NCI-H2171 (cell line): ENCODE measurements around the gene MYL7.
A peak's percentile ranks its signal among the peaks of the same experiment; 100 is the strongest.

Experiments used
- DNase-seq: peaks from one replicate; lab custom pipeline; 2025; lab: John Stamatoyannopoulos, UW

MYL7 gene

DNA sequence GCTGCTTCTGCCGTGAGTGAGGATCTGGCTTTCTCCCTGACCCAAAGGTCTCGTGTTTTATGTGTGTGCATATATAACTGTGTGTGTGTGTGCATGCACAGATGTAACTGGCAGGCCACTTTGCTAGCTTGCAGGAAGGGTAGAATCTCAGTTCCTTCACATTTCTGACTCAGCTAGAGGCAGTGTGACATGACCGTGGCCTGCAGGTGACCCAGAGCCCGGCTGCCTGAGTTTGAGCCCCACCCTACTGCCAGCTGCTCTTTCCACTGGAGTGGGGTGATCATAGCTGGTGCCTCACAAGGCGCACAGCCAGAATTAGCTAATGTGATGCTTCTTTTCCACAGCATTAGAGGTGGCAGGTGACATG, 9.3 kb upstream of the MYL7 start:
- peak; percentile 39 for DNase-seq

DNA sequence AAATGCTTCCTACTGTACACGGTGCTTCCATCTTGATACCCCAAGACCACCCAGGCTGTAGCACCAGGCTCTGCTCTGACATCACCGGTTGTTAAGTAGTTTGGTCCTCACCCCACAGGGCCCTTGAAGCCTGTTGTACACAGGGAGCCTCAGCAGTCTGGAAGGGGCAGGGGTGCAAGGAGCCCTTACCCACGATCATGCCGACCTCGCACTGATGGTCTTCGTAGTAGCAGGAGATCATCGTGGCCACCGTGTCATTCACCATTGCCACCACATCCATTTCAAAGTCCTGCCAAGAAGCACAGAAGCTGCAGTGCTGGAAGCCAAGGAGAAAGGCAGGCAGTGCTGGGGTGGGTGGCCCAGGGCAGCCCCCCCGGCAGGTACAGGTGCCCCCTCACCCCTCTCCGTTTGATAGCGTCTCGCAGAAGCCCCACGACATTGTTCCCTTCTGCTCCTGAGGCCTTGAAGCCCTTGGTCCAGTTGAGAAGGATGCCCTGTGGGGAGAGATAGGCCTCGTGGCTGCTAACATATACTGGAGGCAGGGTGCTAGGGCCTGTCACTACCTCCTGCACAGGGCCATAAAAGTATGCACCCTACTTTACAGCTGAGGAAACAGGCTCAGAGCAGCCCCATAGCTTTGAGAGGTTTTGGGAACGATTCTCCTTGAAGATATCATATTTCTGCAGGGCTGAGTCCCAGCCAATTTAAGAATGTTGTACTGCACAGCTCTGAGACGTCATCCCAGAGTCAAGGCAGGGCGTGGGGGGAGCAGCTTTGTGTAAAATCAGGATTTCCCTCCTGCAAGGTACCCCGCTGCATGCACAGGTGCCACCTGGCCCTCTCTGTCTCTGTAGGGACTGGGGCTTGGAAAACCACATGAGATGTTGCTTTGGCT, 8.7 kb upstream of the MYL7 start:
- peak; percentile 60 for DNase-seq

DNA sequence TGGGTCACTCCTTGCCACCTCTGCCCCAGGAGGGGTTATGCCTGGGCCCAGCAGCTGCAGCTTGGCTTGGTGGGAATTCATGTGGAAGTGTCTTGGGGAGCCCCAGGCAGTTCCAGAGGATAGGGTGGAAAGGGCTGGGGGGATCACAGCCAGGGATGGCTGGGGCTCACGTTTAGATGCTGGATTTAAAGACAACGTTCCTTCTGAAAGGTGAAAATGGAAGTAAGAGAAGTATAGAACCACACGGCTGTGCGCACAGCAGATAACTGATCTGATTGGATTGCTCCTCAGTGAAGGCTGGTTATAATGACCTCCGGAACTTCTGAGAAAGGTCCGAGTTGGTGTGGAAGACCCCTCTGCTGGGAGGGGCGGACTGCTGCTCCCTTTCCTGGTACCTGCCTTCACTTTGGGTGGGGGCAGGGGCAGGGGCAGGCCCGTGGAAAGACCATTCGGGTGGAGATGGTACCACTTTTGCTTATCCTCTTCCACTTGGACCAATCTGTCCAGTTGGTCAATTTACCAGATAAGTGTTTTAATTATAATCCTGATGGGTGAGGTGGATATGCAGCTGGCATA, 7.9 kb upstream of the MYL7 start:
- no peak for DNase-seq

DNA sequence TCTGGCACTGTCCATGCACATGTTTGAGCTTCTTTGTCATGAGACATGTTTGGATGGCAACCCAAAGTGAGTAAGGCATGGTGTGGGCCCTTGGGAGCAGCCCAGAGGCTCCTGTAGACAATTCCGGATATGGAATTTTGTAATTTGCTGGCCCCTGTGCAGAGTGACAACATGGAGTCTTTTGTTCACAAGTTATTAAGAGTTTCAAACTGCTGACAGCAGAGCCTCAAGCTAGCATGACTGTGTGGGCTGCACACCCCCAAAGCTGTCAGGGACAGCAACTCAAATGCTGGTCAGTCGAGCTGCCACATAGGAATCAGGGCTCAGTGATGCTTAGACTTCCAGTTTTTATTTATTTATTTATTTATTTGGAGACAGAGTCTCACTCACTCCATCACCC, 7.0 kb upstream of the MYL7 start:
- no peak for DNase-seq

DNA sequence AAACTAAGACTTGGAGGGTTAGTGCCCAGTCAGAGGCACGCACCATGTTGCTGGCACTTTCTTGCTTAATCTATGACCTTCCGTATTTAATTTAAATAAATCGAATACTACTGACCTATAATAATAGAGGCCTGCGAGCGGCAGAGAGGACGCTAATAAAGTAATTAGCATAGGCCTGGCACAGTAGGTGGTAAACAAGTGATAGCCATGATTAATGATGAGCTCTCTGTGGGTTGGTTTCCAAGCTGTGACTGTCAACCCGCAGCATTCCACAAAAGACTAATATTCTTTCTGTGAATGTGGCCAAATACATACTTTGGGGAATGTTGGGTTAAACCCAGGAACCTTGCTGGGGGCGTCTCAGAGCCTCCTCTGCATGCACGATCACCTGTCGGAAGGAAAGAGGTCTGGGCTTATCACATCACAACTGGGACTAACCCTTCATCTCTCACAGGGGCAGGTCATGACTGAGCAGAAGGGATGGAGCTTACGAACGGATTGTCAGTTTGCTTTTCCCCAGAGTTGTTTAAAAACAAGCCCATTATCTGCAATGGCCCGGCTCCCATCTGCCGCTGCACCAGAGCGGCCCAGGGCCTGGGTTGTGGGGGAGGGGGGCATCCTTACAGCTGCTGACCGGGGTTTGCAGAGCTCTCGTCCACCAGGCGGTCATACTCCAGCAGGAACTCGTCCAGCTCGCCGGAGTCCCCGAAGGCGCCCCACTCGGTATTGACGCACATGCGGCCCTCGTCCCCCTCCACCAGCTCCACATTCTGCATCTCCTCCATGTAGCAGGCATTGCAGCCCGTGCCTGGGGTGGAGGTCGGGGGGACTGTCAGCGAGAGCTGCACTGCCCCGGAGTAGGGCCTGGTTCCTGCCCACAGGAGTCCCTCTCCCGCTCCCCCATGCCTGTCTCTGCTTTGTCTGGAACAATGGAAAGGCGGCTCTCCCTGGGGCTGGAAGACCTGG, 6.2 kb upstream of the MYL7 start:
- no peak for DNase-seq

DNA sequence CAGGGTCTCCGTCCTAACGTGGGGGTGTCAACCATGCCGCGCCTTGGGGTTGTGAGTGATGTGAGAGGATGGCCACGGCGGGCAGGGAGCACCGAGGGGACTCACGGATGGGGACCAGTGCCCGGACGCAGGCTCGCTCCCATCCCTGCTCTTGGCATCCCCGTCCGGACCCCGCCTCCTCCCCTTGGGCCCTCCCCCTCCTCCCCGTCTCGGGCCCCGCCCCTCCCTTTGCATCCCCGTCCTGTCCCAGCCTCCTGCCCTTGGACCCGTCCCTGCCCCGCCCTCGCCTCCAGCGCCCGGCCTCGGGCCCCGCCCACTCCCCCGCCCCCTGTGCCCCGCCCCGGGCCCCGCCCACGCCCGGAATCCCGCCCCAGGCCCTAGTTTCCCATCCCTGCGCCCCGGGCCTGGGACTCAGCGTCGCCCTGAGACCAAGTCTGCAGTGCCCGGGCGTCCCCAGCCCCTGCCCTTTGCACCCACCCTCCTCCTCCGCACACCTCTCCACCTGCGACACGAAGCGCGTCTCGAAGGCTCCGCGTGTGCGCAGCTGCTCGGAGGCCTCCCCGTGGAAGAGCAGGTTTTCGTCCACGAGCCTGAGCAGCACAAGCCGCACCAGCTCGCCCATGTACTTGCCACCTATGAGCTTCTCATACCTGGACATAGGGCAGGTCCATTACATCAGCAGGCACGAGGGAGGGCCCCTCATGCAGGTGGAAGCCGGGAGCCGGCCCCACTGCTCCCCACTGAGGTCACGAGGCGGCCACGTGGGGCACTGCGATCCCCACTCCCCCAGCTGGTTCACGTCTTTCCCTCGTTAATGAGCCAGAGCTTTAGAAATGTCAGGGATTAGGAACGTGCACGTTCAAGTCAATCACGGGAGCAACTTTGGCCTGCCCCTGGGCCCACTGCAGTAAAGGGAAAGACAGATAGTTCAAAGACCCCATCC, 5.1 kb upstream of the MYL7 start:
- no peak for DNase-seq

DNA sequence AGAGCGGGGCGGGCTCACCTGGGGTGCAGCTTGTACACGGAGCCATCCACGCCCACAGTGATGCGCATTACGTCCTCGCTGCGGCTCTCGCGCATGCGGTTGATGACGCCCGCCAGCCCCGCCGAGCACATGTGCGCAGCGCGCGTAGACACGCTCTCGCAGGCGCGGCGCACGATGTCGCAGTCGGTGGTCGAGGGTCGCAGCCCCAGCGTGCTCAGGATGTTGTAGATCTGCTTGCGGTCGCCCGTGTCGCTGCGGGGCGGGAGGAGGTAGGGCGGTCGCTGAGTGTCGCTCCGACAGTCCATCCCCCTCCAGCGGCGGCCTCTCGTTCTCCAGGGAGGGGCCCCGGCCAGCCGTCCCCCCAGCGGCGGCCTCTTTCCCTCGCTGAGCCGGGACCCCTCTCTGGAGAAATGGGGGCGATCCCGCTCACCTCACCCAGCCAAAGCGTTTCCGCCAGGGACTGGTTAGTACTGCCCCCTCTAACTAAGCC, 4.4 kb upstream of the MYL7 start:
- no peak for DNase-seq

DNA sequence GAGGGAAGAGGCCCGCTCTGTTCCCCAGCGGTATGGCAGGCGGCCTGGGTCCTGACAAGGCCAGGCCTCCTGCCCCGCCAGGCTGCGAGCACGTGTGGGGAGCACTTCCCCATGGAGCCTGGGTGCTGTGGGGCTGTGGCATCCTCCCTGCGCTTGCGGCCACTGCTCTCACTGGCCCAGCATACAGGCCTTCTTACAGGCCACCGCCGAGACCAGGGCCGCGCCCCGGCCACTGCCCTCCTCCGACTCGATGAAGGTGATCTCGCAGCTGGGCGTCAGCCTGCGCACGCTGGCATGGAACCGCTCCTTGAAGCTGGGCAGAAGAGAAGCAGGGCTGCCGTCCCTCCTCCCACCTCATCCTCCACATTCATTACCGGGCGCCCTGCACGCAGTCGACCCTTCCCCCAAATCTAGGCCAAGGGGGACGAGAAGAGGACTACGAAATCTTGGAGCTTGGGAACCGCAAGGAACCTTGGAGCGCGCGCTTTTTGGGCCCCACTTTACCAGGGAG, 3.9 kb upstream of the MYL7 start:
- DNase-seq: no peak

DNA sequence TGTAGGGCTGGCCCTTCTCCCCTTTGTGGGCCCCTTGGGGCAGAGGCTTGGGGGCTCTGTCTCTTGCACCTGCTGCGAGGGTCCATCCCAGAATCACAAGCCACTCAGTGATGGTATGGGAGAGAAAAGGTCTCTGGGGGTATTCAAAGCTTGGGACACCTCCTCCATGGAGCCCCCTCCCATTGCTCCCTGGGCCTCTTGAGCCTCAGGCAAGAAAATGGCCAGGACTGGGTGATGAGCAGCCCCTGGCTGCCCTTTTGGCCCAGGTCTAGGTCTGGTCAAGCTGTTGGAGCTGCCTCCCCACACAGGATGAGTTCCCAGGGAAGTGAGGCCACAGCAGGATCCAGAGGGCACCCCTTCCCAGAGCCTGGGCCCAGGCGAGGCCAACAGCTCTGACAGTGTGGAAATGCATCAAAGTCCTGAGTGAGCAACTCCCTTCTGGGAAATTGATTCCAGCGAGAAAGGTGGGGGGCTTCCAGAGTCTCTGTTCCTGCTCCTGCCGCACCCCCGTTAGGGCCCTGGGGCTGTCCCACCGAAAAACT, 3.4 kb upstream of the MYL7 start:
- no peak for DNase-seq

DNA sequence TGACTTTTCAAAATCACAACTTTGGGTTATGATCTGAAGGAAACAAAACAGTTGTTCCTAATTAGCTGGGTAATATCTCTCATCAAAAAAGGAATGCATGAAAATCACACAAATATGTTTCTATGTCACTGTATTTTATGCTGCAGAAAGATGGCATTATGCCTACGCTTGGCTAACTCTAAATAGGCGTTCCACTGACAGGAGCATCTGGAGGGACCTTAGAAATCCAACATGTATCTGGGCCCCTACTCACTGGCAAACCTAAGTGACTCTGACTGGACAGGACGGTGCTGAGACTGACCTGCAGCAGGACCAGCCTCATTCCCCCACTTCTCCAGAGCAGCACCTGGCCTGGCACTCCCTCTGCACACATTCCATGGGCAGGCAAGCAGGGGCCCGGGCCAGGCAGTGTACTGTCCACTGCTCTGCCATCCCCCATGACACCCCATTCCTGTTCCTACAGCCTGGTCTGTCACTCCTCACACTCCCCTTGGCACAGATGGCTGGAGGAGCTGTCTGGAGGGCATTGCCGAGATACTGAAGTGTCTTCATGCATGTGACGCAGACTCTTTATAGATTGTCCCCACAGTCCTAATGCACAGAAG, 2.6 kb upstream of the MYL7 start:
- DNase-seq: no peak

DNA sequence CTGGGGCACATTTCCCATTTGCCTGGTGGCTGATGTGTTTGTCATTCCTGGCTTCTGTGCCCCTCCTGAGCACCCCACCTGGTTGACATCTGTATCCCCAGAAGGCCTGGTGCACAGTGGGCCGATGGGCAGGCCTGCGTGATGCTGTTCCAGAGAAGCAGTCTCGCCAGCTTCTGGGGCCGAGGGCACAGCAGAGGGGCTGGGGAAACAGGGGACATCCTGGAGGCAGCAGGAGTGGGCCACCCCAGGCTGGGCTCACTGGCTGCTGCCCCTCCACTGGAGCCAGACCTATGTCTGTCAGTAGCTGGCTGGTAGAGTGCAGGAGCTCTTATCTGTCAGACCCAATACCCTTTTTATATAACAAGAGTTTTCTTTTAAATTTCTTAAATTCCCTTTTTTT, 896 bp upstream of the MYL7 start:
- no peak for DNase-seq

DNA sequence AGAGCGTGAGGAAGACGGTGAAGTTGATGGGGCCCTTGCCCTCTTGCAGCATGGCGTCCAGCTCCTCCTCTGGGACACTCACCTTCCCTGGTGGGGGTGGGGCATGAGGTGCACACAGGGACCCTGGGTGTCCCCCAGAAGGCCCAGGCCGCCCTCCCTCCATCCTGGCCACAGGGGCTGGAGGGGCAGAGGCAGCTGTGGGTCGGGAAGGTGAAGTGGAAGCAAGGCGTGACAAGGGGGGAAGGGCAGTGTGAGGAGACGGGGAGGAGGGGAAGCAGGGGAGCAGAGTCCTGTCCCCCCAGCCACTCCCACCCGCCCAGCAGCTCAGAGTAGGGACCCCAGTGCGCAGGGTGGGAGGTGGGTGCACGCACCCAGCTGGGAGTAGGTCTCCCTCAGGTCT, 791 bp downstream of the MYL7 start:
- no peak for DNase-seq

DNA sequence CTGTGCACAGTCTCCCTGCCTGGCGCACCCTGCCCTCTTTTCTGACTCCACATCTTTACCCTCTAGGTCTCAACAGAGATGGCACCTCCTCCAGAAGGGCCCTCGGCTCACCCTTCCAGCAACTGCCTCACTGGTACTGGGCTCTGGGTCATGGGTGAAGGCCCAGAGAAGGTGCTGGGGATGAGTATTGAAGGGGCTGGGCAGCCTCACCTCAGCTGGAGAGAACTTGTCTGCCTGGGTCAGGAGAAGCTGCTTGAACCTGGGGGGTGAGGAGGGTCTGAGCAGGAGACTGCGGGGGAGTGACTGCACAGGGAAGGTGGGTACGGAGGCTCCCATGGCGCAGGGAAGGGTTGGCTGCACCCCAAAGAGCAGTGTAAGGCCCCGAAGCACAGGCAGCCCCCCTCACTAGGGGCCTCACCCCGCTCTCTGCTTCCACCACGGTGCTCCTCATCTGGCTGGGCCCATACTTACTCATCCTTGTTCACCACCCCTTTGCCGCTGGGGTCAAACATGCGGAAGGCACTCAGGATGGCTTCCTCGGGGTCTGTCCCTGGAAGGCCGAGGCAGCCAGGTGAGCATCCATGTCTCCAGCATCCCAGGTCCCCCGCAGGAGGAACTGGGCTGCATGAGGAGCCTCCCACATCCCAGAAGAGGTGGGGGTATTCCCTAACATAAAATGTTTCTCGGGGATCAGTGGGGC, 1.7 kb downstream of the MYL7 start:
- no peak for DNase-seq

DNA sequence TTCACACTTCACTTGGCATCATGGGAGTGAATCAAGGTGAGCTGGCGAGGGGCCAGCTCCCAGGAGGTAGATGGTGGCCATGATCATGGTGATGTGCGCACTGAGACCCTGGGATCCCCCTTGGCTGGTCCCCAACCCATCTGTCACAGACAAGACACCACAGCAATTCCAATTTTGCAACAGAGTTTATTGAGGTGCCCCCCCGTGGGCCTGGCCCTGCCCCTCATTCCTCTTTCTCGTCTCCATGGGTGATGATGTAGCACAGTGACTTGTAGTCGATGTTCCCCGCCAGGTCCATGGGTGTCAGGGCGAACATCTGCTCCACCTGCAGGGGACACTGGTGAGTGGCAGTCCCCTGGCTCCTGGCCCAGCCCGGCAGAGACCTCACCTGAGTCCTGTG, 2.4 kb downstream of the MYL7 start:
- no peak for DNase-seq

DNA sequence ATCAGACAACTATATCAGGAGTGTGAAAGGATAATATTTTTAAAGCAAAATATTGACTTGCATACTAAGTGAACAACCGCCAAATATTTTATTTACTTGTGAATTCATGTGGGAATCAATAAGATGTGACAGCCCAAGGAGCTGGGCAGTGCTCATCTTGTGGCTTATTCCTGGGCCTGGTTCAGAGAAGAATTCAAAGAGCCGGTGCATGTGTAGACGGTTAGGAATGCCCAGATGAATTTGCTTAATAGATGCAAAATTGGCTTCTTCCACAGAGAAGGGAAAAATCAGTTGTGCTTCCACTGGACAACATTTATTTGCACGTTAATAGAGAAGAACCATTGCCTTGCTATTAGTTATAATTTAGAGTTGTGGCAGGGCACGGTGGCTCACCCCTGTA, 4.4 kb downstream of the MYL7 start:
- DNase-seq: no peak

DNA sequence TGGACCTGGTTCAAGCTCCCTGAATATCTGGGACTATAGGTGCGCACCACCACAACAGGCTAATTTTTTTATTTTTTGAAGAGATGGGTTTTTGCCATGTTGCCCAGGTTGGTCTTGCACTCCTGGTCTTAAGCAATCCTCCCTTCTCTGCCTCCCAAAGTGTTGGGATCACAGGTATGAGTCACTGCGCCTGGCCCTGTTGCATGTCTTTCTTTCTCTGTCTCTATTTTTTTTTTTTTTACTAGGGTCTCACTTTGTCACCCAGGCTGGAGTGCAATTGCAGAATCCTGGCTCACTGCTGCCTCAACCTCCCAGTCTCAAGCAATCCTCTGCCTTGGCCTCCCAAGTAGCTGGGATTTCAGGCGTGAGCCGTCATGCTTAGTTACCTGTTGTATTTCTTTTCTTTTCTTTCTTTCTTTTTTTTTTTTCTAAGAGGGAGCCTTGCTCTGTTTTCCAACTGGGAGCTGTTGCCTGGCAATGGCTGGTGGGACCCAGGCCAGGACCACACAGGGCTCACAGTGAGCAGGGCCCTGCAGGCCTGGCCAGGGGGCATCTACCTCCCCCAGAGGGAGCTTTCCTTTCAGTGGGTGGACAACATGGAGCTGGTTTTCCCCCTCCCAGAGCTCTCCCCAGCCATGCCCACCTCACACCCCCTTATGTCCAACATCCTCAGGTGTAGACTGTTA, 6.0 kb downstream of the MYL7 start:
- no peak for DNase-seq

DNA sequence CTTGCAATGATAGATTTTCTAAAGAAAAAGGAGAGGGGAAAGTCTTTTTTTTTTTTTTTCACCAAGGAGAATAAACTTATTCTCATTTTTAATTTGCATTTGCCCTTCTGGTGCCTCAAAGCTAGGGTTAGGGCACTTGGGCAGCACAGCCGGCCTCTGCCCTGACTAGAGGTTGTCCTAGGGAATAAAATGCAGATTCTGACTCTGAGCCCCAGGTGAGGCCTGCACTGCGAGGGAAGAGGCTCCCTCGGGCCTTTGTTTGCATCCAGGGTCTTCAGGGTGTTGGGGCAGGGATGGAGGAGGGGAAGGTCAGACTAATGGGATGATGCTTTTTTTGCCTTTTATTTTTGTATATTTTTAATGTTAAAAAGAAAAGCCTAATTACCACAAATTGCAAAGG, 7.8 kb downstream of the MYL7 start:
- DNase-seq: no peak

DNA sequence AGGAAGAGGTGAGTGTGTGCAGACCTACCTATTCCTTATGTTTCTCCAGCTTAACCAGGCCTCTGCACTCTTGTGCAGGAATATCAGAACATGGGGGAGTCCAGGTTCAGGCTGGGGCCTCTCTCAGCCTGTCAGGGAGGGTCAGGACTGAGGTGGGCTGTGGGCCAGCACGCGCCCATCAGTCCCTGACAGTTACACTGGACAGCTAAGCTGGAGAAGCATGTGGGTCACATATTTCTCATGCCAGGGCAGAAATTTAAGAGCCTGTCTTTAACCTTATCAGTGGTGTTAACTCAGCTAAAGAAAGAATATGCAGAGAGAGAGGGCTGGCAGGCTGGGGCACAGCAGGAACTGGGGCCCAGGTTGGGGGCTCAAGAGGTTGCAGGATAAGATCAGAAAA, 9.1 kb downstream of the MYL7 start:
- no peak for DNase-seq
